NCI-H1417 treated with DMSO at 0.1 percent for 48 hours (cell line): Measurements from ENCODE around the gene CD300LG.
A peak's percentile ranks its signal among the peaks of the same experiment; 100 is the strongest.
"Not testable (repeated sequence)": the region's sequence is repeated elsewhere in the genome, so short reads cannot be mapped to it uniquely, and the experiment has no call there.

Experiments used
- DNase-seq: peaks from one replicate; lab custom pipeline; 2025; lab: John Stamatoyannopoulos, UW

CD300LG gene

GRCh38 chr17:43879723-43880419 is 32.9 kb downstream of the CD300LG start:
- DNase-seq = no peak

DNA sequence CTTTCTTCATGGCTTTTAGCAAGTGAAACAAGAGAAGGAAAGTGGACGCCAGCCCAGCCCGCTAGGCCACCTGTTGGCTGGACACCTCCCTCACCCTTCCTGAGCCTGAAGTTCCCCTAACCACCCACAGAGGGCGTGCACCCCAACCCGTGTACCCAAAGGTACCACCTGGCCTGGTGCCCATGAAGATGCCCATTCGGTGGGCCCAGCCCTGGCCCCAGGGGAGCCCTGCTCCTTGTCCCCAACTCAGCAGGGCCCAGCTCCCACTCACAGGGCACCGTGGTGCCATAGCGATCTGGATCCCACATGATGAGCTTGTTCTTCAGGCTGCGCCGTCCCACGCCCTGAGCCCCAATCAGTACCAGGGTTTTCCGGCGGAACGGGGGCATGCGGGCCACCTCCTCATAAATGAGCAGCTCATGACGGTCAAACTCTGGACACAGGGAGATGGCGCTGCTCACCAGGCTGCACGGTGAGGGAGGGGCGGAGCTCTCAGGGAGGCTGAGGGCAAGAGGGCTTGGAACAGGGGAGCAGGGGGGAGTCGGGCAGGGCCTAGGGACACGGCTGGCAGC is 33.5 kb downstream of the CD300LG start:
- DNase-seq = no peak

GRCh38 chr17:43881181-43881580 is 34.2 kb downstream of the CD300LG start:
- no peak for DNase-seq

GRCh38 chr17:43881758-43882505 is 35.0 kb downstream of the CD300LG start:
- no peak for DNase-seq

- DNase-seq = no peak
Observed at GRCh38 chr17:43882761-43883415, 35.9 kb downstream of the CD300LG start.

DNA sequence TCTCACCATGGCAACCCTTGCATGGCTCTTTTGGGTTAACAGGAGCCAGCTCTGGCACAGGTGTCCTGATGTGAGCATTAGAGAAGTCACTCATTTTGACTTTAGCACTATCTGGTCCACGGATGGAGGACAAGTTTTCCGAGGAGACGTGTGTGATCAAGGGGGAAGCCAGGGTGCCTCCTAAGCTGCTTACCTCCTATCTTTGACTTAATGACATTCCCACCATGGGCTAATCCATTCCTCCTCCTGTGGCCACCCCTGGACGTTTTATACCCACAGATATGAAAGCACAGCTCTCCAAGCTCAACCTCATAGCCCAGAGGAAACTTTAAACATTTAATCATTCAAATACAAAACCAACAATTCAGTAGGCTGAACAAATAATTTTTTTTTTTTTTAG is 41.6 kb downstream of the CD300LG start:
- no peak for DNase-seq

- no peak for DNase-seq
Observed at GRCh38 chr17:43890240-43890639, 43.3 kb downstream of the CD300LG start.

GRCh38 chr17:43891851-43892646 is 45.1 kb downstream of the CD300LG start:
- DNase-seq = no peak

- DNase-seq = no peak
Observed at GRCh38 chr17:43892647-43892952, 45.6 kb downstream of the CD300LG start.

DNA sequence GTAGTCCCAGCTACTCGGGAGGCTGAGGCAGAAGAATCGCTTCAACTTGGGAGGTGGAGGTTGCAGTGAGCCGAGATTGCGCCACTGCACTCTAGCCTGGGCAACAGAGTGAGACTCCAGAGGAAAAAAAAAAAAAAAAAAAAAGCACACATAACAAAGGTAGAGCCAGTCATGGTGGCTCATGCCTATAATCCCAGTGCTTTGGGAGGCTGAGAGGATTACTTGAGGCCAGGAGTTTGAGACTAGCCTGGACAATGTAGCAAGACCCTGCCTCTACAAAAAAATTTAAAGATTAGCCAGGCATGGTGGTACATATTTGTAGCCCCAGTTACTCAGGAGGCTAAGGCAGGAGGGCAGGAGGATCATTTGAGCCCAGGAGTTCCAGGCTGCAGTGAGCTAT is 47.5 kb downstream of the CD300LG start:
- not testable (repeated sequence) for DNase-seq

GRCh38 chr17:43897831-43898230 is 50.9 kb downstream of the CD300LG start:
- DNase-seq = no peak

DNA sequence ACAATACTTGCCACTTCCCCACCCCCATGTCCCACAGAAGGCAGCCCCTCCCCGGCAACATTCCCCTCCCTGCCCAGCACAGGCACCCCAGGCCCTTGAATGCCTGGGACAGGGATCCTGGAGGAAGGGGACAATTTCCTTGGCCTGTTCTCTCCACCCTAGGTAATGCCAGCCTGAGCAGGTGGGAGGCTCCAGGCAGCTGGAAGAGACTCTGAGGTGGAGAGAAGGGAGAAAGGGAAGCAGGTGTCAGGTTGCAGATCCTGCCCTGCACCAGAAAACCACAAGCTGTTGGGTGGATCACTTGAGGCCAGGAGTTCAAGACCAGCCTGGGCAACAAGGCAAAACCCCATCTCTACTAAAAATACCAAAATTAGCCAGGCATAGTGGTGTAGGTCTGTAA is 51.5 kb downstream of the CD300LG start:
- DNase-seq = no peak

- peak; percentile 42 for DNase-seq
Observed at GRCh38 chr17:43900183-43900857, 53.3 kb downstream of the CD300LG start.

DNA sequence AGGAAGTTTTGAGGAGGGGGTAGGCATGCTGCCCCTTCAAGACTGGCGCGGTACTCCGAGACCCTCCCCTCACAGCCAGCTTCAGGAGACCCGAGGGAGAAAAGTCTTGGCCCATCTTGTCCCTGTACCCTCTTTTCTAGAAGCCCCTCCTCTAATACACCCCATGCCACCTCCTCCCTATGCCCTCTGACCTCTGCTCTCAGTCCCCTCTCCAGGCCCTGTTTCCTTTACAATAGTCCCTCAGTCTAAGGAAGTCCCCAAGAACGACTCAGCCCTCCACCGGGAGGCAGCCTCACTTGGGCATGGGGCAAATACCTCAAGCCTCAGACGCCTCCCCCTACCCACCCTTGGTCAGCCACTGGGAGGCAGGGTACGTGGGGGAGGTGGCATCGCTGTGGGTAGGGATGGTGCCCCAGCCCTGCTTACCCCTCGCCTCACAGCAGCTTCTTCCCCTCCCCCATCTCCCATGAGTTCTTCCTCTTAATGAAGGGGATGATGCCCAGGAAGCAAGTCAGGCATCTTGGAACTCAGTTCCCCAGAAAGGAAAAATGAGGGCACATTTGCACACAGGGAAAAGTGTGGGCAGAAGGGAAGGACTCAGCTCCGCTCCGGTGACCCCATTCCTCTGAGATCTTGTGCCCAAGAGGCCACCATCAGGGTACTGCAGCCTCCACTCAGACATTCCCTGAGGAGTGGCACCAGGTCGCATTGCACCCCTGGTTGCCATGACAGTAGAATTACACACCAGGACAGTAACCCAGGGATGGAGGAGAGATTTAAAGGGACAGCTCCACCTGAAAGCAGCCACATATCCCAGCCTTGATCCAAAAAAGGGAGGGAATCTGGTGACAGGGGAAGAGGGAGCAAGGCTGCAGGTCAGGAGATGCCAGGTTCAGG is 54.1 kb downstream of the CD300LG start:
- DNase-seq = no peak

DNA sequence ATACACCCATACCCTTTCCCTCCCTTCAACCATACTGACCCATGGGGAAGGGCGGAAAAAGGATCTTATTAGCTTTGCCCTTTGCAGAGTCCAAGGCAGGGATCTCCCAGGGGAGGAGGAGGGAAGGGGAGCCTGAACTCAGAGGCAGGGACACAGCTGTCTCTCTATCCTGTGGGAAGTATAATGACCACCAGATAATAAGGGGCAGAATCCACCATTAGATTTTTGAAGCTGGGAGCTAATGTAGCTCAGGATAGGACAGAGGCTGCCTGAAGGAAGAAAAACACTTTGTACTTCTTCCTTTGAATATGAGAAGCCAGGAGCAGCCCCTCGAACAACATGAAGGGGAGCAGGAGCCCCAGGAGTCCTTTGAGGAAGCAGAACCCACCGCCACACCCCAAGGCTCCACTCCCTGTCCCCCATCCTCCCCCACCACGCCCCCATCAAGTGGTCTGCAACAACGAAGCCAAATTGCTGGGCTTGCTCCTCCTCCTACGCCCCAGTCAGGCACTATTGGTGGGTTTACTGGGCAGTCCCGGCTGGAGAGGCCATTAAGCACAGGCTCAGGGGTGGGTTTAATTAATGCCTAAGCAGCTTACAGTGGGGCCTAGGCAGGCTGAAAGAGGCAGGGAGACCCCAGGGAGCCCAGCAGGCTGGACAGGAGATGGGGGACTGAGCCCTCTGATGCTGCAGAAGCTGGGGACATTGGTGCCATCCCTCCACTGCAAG is 55.0 kb downstream of the CD300LG start:
- DNase-seq = no peak

GRCh38 chr17:43905400-43905984 is 58.5 kb downstream of the CD300LG start:
- no peak for DNase-seq

DNA sequence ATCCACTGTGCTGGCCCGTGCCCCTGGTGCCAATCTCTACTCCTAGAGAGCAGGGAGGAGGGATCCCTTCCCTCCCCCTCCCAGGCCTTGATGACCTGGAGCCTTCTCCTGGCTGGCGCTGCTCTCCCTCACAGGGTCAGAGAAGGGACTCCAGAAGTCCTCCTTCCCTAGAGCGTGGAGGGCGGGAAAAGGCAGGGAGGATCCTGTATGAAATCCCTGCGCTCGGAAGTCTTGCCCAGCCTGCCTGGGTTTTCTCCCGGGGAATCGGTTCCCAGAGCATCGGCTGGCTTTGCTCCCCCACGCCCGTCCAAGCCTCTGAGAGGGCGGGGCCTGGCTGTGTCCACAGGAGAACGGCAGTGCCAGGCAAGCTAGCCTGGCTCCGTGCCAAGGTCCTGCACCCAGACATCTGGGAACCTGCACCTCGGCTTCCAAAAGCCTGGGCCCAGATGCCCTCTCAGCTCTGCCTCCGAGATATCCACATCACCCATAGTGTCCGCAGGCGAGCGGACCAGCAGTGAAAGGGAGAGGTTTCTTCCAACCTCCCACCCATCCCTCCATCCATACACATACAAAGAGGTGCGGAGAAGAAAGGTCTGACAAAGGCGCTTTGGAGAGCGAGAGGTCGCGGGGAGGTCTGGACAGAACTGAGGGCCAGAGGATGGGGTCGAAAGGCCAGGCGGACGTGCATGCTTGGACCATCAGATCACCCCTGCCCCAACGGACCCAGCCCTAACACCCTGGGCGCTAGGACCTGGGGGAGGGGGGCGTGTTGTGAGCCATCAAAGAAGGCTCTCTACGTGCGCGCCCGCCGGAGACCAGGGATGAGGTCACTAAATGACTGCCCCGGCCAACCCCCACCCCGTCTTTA is 59.2 kb downstream of the CD300LG start:
- DNase-seq = no peak

DNA sequence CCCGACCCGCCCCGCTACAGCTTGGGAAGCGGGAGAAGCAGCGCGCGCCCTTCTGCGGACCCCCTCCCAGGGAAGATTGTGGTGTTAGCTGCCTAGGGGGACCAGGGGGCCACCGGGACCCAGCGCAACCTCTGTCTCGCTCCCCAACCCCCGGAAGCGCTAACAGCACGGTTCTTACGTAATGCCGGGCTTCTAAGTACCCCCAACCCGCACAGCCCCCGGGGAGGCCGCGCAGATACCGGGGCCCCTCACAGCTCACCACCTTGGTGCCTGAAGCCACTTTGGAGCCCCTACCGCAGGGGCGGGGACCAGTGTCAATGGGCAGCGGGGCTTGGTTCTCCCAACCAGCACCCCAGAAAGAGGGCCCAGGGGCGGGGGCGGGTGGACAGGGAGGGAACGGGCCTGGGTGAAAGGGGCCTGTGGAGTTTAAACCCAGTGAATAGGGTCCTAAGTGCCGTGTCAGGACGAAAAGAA is 60.0 kb downstream of the CD300LG start:
- DNase-seq = no peak
